CD4-positive, alpha-beta T cell (primary cell): Measurements from ENCODE around the gene FMO3. TPM values are rescaled to one million over a fixed set of nuclear protein-coding genes. Genes with fewer than 3 reads are reported as not detected.

Experiments used
- ATAC-seq: fragments of 200-7000 bp; cut with Tn5 transposase; one replicate; pipeline ENCODE4 v1.10.0; 2022; ENCODE audit warnings: mild to moderate bottlenecking; ENCODE audit not compliant: poor library complexity
- CTCF ChIA-PET: fragments of 350-600 bp; sonication (Branson Sonifier 250); formaldehyde crosslinking; loops from one replicate; lab custom pipeline; 2021; ENCODE audit warnings: antibody characterized with exemption, inconsistent platforms; lab: Charles Lee
- POLR2A ChIA-PET: fragments of 350-600 bp; sonication (Branson Sonifier 250); formaldehyde crosslinking; loops from one replicate; lab custom pipeline; 2021; ENCODE audit warnings: antibody characterized with exemption, inconsistent platforms; lab: Charles Lee
- DNase-seq, 14 experiments: peaks; one replicate each; pipeline ENCODE4 v3.0.0-alpha.2; 2013 to 2020; ENCODE audit warnings: mixed read lengths in 2 of 14
- H3K27ac ChIP-seq, 2 donors: one replicate each; pipeline versions ENCODE4 v1.5.1 to v1.7.0; 2013; ENCODE audit warnings: low read length in 2 of 2, low read depth in 1 of 2, mild to moderate bottlenecking in 1 of 2
- H3K27me3 ChIP-seq, 2 experiments: 1 replicate in 1 of 2; 2 replicates in 1 of 2; pipeline versions ENCODE4 v1.6.1 to v1.7.0; 2013; ENCODE audit warnings: low read length in 2 of 2, control low read depth in 1 of 2, mild to moderate bottlenecking in 1 of 2, moderate library complexity in 1 of 2; ENCODE audit not compliant: insufficient read depth in 2 of 2, control insufficient read depth in 1 of 2
- H3K36me3 ChIP-seq: one replicate; pipeline ENCODE4 v1.6.1; 2013; ENCODE audit warnings: low read length, control low read depth; ENCODE audit not compliant: insufficient read depth
- H3K4me1 ChIP-seq: one replicate; pipeline ENCODE4 v1.6.1; 2013; ENCODE audit warnings: low read length, control low read depth; ENCODE audit not compliant: insufficient read depth
- H3K4me3 ChIP-seq: one replicate; pipeline ENCODE4 v1.5.1; 2013; ENCODE audit warnings: mild to moderate bottlenecking, low read length, moderate library complexity
- H3K9me3 ChIP-seq, 2 experiments: 1 replicate in 1 of 2; 2 replicates in 1 of 2; pipeline versions ENCODE4 v1.6.1 to v1.7.0; 2013; ENCODE audit warnings: low read length in 2 of 2, mild to moderate bottlenecking in 2 of 2, control low read depth in 1 of 2, moderate library complexity in 1 of 2; ENCODE audit not compliant: control insufficient read depth in 1 of 2, insufficient read depth in 1 of 2
- H3K27ac Mint-ChIP-seq: one replicate; pipeline ENCODE4 v1.8.0; 2020; ENCODE audit warnings: mixed read lengths
- H3K27me3 Mint-ChIP-seq: one replicate; pipeline ENCODE4 v1.8.0; 2021; ENCODE audit warnings: mixed read lengths
- H3K36me3 Mint-ChIP-seq: one replicate; pipeline ENCODE4 v1.8.0; 2021; ENCODE audit warnings: low read depth, mixed read lengths
- H3K4me1 Mint-ChIP-seq: one replicate; pipeline ENCODE4 v1.8.0; 2021; ENCODE audit warnings: low read depth, mixed read lengths
- H3K4me3 Mint-ChIP-seq: one replicate; pipeline ENCODE4 v1.8.0; 2020; ENCODE audit warnings: mild to moderate bottlenecking, mixed read lengths
- H3K9me3 Mint-ChIP-seq: one replicate; pipeline ENCODE4 v1.8.0; 2020; ENCODE audit warnings: mixed read lengths
- intact Hi-C, 2 experiments: fragments of 100-400 bp; cut with DNase I in 1 of 2; cut with micrococcal nuclease in 1 of 2; formaldehyde crosslinking; loops; one replicate each; pipeline versions ENCODE4 v1.15.1 to v1.9.0; 2023 to 2025; cut with DNase I, micrococcal nuclease
- total RNA-seq, 174 experiments: library from RNA in 2 of 174; stranded (reverse) in 2 of 174; gene quantifications; one replicate each; pipeline ENCODE4 v1.2.3 and lab custom pipeline; 2021 to 2026
- TF ChIP-seq, protein P1 (sequence below): fragments of 200-600 bp; IDR thresholded peaks from one replicate; pipeline ENCODE4 v1.8.0; 2022; ENCODE audit warnings: antibody characterized with exemption, mild to moderate bottlenecking

Gene FMO3
- total RNA-seq, 2 experiments from 2014 or later: not detected

GRCh38 chr1:171140956-171141687 is 50.4 kb downstream of the FMO3 start:
- TF ChIP-seq, protein P1, sequence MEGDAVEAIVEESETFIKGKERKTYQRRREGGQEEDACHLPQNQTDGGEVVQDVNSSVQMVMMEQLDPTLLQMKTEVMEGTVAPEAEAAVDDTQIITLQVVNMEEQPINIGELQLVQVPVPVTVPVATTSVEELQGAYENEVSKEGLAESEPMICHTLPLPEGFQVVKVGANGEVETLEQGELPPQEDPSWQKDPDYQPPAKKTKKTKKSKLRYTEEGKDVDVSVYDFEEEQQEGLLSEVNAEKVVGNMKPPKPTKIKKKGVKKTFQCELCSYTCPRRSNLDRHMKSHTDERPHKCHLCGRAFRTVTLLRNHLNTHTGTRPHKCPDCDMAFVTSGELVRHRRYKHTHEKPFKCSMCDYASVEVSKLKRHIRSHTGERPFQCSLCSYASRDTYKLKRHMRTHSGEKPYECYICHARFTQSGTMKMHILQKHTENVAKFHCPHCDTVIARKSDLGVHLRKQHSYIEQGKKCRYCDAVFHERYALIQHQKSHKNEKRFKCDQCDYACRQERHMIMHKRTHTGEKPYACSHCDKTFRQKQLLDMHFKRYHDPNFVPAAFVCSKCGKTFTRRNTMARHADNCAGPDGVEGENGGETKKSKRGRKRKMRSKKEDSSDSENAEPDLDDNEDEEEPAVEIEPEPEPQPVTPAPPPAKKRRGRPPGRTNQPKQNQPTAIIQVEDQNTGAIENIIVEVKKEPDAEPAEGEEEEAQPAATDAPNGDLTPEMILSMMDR: no peak
- DNase-seq: no peak
- Mint-ChIP-seq H3K4me1 (no peaks in the 10 kb centered on the region), H3K27ac (no peak overlapping the region), H3K9me3 (no peaks in the 10 kb centered on the region), H3K27me3 (peaks cover 50% of the 10 kb centered on the region), H3K4me3 (no peak overlapping the region), H3K36me3 (no peaks in the 10 kb centered on the region)
- Histone ChIP-seq H3K27me3 (no peaks in the 10 kb centered on the region), H3K27ac (no peak overlapping the region), H3K4me1 (no peaks in the 10 kb centered on the region), H3K9me3 (no peaks in the 10 kb centered on the region), H3K4me3 (no peak overlapping the region), H3K36me3 (no peaks in the 10 kb centered on the region)
- ATAC-seq: no peak
- intact Hi-C loops: no loop called here
- CTCF ChIA-PET: no interaction called here
- POLR2A ChIA-PET: no interaction called here

DNA sequence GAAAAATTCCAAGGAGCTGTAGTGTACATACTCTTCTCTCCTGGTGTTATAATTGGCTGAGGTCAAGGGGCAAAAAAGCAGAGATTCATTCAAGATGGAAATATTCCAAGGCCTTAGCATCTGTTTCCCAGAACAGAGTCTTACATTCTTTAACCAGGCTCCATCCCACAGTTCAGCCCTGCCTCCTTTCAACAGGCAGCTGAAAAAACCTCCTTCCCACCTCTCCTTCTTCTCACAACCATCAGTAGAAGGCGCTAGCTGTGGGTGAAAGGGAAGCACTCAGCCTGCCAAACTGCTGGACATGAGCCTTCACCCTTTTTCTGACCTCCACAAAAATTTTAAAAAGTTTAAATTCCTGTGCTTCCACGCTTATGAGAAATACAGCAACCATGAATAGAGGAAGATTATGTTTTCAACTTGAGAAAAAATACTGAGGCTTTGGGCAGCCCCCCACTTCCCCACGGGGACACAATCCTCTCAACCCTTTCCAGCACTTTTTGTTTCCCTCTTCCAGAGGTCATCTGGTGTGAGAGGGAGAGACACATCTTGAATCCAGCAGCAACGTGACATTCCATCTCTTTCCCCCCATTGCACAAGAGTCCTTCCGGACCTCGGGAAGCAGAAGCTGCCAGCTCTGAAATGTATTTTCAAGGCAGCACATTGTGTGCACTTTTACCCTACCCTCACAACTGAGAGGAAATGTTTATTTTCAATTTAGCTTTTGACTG is 51.1 kb downstream of the FMO3 start:
- Histone ChIP-seq H3K27ac (no peak overlapping the region), H3K9me3 (no peaks in the 10 kb centered on the region), H3K4me1 (no peaks in the 10 kb centered on the region), H3K36me3 (no peaks in the 10 kb centered on the region), H3K27me3 (no peaks in the 10 kb centered on the region), H3K4me3 (no peak overlapping the region)
- no peak for DNase-seq
- intact Hi-C loops: no loop called here
- H3K9me3 Mint-ChIP-seq: no peaks in the 10 kb centered on the region
- no peaks in the 10 kb centered on the region for H3K36me3 Mint-ChIP-seq
- H3K27ac Mint-ChIP-seq: no peak overlapping the region
- ATAC-seq: no peak
- POLR2A ChIA-PET: no interaction called here
- TF ChIP-seq, protein P1: no peak
- H3K4me3 Mint-ChIP-seq: no peak overlapping the region
- CTCF ChIA-PET: no interaction called here
- peaks cover 42% of the 10 kb centered on the region for H3K27me3 Mint-ChIP-seq
- H3K4me1 Mint-ChIP-seq: no peaks in the 10 kb centered on the region

- Histone ChIP-seq H3K9me3 (no peaks in the 10 kb centered on the region), H3K27ac (no peak overlapping the region), H3K4me1 (no peaks in the 10 kb centered on the region), H3K4me3 (no peak overlapping the region), H3K27me3 (no peaks in the 10 kb centered on the region), H3K36me3 (no peaks in the 10 kb centered on the region)
- no peak overlapping the region for H3K27ac Mint-ChIP-seq
- H3K36me3 Mint-ChIP-seq: no peaks in the 10 kb centered on the region
- H3K27me3 Mint-ChIP-seq: peaks cover 36% of the 10 kb centered on the region
- no peaks in the 10 kb centered on the region for H3K9me3 Mint-ChIP-seq
- no peaks in the 10 kb centered on the region for H3K4me1 Mint-ChIP-seq
- TF ChIP-seq, protein P1: no peak
- no peak for ATAC-seq
- CTCF ChIA-PET: no interaction called here
- intact Hi-C loops: no loop called here
- H3K4me3 Mint-ChIP-seq: no peak overlapping the region
- DNase-seq: no peak
- POLR2A ChIA-PET: no interaction called here
Measured at GRCh38 chr1:171142416-171143385, 52.0 kb downstream of the FMO3 start.
